ENCODE measurements around the gene STAC.

STAC gene

GRCh38 chr3:36380221-36381031 is at the start of gene STAC:
Gene STAC (plus strand): TSS chr3:36380504. CDS start chr3:36380644, 140 bp downstream.
- DNase-seq: no peak

GRCh38 chr3:36332139-36332538 is 48.2 kb upstream of the STAC start:
- no peak for DNase-seq

- no peak for DNase-seq
These were observed 18.1 kb upstream of the STAC start for GRCh38 chr3:36362216-36362615.

GRCh38 chr3:36362973-36363372 is 17.3 kb upstream of the STAC start:
- no peak for DNase-seq

- no peak for DNase-seq
These were observed 16.0 kb upstream of the STAC start for GRCh38 chr3:36364260-36364659.

GRCh38 chr3:36365829-36366228 is 14.5 kb upstream of the STAC start:
- no peak for DNase-seq

GRCh38 chr3:36366308-36366707 is 14.0 kb upstream of the STAC start:
- no peak for DNase-seq

GRCh38 chr3:36367912-36368573 is 12.3 kb upstream of the STAC start:
- no peak for DNase-seq

- DNase-seq: no peak
These were observed 7.8 kb upstream of the STAC start for GRCh38 chr3:36372534-36372935.

GRCh38 chr3:36373084-36373483 is 7.2 kb upstream of the STAC start:
- DNase-seq: no peak

- DNase-seq: no peak
These were observed 6.6 kb upstream of the STAC start for GRCh38 chr3:36373666-36374065.

GRCh38 chr3:36379872-36380220 is 458 bp upstream of the STAC start:
- DNase-seq: no peak

GRCh38 chr3:36381311-36381956 is 1.1 kb downstream of the STAC start:
- no peak for DNase-seq

GRCh38 chr3:36393563-36393962 is 13.3 kb downstream of the STAC start:
- no peak for DNase-seq

GRCh38 chr3:36394176-36394575 is 13.9 kb downstream of the STAC start:
- no peak for DNase-seq

GRCh38 chr3:36397841-36398240 is 17.5 kb downstream of the STAC start:
- no peak for DNase-seq

GRCh38 chr3:36399933-36400332 is 19.6 kb downstream of the STAC start:
- no peak for DNase-seq

- no peak for DNase-seq
These were observed 20.8 kb downstream of the STAC start for GRCh38 chr3:36401056-36401455.

GRCh38 chr3:36403661-36404060 is 23.4 kb downstream of the STAC start:
- no peak for DNase-seq

- no peak for DNase-seq
These were observed 24.9 kb downstream of the STAC start for GRCh38 chr3:36405190-36405589.

- DNase-seq: no peak
These were observed 27.8 kb downstream of the STAC start for GRCh38 chr3:36408146-36408545.

GRCh38 chr3:36409862-36410261 is 29.6 kb downstream of the STAC start:
- no peak for DNase-seq

- no peak for DNase-seq
These were observed 31.3 kb downstream of the STAC start for GRCh38 chr3:36411587-36411986.

- no peak for DNase-seq
These were observed 36.3 kb downstream of the STAC start for GRCh38 chr3:36416599-36416998.
